Adipose tissue (tissue), 3 donors: ENCODE results near the gene ZCCHC17. TPM values are rescaled to one million over a fixed set of nuclear protein-coding genes. Genes with fewer than 3 reads are reported as not detected.

ENCODE experiments used
- H3K27ac ChIP-seq: one replicate; pipeline ENCODE4 v1.5.1; 2013; ENCODE audit warnings: low read depth, low read length
- WGBS, 3 donors: extraction: QIAGEN DNeasy Blood & Tissue Kit; methylation state at CpG; one replicate each; pipeline ENCODE4 v1.1.7; 2013; 5-methylcytosine and 5-hydroxymethylcytosine counted together
- polyA plus RNA-seq, 3 donors: library from polyadenylated mRNA; stranded (reverse); fragments of 200-250 nt; gene quantifications; one replicate each; pipeline ENCODE4 v1.2.3, GENCODE V29; 2013
- donor health status: healthy with polysubstance abuse.
- donor health status: Bipolar disorder and iron deficiency.
- donor health status: healthy.

Gene ZCCHC17
- polyA plus RNA-seq, 3 donors = 14.5 to 32.2 (median 27.0) TPM

DNA sequence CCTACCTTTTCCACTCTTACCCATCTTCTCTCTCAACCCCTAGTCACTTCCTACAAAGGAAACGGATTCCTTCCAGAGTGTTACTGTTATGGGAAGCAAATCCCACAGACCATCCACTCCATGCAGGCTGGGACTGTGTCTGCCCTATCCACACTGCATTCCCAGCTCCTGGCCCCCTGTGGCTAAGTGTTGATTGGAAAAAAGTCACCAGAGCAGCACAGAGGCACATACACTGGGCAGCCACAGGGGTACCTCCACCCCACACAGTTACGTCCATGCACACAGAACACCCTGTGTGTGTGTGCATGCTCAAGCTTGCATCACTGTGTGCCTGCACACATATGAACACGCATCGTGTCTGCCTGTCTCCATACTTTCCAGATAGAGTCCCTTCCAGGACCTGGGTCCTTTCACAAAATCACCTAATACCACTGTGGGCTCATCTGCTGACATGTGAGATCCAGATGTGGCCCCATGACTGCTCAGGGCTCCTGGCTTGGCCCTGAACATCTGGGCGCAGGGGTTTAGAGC, 112.0 kb downstream of the ZCCHC17 start:
- H3K27ac ChIP-seq = no peak overlapping the region
- 81 to 92% (median 91%) methylated on average over 5 of the region's 5 CpGs for WGBS, 3 donors

DNA sequence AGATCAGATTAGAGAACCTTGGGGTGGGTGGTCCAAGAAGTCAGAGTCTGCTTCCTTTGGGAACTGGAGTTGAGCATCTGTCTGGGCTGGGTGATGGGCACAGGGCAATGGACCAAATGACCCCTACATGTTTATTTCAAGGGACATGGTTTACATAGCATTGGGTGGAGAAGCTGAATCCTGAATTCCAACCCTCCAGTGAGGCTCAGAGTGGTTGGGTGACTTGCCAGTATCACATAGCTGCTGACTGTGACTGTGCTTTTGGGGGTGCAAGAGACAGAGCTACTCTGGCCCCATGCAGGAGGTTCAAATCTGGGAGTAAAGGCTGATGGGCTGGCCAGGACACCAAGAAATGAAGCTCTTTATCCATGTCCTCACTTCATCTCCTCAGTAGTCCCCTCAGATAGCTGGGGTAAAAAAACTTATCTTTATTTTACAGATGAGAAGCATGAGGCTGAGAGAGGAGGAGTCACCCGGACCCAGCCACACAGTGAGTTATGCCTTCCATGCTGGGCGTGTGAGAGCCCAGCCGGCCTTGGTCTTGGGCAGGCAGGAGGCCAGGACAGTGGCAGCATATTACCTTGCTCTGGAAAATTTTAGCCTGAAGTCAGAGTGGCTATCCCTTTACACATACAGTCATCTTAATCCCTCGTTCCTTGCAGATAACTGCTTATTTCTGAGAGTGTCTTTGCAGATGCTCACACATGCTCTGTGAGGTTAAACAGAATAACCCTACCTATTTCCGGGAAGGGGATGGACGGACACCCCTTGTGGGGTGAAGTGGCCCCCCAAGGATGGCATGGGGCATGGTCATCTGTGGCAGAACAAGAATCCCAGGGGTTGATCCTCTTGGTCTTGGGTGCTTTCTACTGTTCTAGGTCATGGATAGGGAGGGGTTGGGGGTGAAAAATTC, 113.4 kb downstream of the ZCCHC17 start:
- H3K27ac ChIP-seq = no peak overlapping the region
- WGBS, 3 donors = 64 to 75% (median 66%) methylated on average over 6 of the region's 6 CpGs

DNA sequence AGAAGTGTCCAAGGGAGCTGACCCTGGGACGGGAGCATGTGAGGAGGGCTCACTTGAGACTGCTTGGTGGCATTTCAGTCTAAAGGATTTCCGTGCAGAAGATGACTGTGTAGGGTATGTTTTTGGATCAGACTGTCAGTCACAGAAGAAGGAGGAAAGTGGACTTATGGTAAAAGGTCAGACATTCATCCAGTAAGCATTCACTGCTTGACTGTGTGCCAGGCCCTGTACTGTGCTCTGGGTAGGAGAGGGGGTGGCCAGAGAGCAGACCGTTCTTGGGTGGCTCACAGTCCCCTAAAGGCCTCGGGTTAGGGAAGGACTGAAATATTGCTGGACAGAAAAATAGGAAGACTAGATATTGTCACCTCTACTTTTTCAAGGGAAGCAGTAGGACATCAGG, 114.0 kb downstream of the ZCCHC17 start:
- WGBS, 3 donors = 71 to 79% (median 79%) methylated on average over 4 of the region's 4 CpGs
- H3K27ac ChIP-seq = no peak overlapping the region

DNA sequence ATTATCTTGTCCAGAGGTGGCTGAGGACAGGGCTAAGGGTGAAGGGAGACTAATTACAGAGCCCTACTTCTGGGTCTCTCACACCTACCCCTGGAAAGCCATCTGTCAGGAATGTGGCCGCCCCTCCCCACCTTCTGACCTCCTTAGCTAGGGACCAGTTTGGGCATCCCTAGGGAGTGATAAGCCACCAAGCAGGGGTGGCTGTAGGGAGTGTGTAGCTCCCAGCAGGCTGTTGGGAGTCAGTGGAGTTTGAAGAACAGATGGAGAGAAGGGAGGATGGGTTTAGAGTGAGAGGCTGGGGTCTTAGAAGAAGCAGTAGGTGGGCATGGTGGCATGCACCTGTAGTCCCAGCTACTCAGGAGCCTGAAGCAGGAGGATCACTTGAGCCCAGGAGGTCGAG, 115.4 kb downstream of the ZCCHC17 start:
- no peak overlapping the region for H3K27ac ChIP-seq
- 55 to 75% (median 56%) methylated on average over 2 of the region's 2 CpGs for WGBS, 3 donors

DNA sequence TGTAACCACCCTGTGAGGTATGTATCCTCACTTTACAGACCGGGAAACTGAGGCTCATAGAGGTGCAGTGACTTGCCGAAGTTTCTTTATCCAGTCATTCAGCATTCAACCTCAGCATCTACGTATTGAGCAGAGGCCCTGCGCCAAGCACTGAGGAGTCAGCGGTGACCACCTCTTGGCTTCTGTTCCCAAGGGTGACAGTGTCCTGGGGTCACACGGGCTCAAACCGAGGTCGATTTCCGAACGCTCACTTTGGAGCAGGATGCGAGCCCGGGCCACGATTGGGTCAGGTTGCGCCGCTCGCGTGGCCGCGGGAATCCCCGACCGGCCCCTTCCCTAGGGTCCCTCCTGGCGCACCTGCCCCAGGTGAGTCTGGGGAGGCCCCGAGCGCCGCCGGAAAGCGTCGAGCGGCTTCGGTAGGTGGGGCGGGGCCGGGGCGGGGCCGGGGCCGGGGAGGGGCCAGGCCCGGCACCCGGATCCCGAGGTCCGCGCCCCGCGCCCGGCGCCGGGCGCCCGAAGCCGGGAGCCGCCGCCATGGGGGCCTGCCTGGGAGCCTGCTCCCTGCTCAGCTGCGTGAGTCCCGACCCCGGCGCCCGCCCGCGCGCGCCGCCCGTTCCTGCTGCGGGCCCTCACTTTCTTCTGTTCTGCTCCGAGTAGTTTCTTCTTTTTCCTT, 116.0 kb downstream of the ZCCHC17 start, which contains the start of gene SERINC2:
TSS of gene SERINC2 (plus strand) at position 482 of the 673 bp plus-strand sequence. CDS start at position 535, 53 bp downstream.
- 1 to 3% (median 3%) methylated on average over 32 to 63 of the region's 63 CpGs for WGBS, 3 donors
- H3K27ac ChIP-seq = no peak within 1 kb of the TSS

DNA sequence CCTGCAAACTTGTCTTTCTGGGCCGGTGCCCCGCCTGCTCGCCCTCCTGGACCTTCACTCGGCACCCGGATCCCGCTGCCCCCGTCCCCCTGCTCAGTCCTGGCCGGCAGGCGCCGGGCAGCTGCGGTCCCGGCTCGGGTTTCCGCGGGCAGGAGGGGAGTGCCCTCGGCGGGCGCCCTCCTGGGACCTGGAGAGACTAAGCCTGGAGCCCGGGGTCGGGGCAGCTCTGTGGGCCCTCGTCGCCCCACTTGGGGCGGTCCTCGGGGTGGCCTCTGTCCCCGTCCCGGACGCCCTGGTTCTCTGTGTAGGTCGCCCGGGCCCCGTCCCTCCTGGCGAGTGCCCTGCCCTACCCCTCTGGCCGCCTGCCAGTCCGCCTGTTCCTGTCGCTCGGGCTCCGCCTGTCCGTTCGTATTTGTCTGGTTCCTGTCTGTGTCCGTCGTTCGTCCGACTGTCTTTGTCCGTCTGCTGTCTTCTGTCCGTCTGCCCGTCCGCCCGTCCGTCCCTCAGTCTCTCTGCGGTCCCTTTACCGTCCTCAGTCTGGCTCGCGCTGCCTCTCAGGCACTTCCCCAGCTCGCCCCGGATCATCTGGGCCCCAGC, 116.7 kb downstream of the ZCCHC17 start:
- H3K27ac ChIP-seq = no peak overlapping the region
- 0 to 1% (median 0%) methylated on average over 46 to 54 of the region's 54 CpGs for WGBS, 3 donors

Other genes with a start within 250 kb of the ZCCHC17 start
- 10 to 100 TPM; 14.3 to 31.0 (median 20.8) TPM for gene PUM1, start 231.3 kb upstream of the ZCCHC17 start, polyA plus RNA-seq
- under 1 TPM; 0.03 to 0.15 (median 0.11) TPM for gene NKAIN1, start 57.1 kb upstream of the ZCCHC17 start, polyA plus RNA-seq
- gene SNRNP40, start 244 bp upstream of the ZCCHC17 start, polyA plus RNA-seq = 10 to 100 TPM in 2 of 3 donors, 1 to 10 TPM in 1; 9.2 to 29.1 (median 21.4) TPM
- gene FABP3, start 76.0 kb downstream of the ZCCHC17 start, polyA plus RNA-seq = 10 to 100 TPM; 12.6 to 30.1 (median 29.9) TPM
- 10 to 100 TPM in 1 of 3 donors, 1 to 10 TPM in 2; 3.8 to 12.6 (median 9.4) TPM for gene SERINC2, start 116.2 kb downstream of the ZCCHC17 start, polyA plus RNA-seq